Measurements from ENCODE around the gene CENPA.

GRCh38 chr2:26756337-26756736 is 29.5 kb upstream of the CENPA start:
- TF ChIP-seq CTCF (IDR thresholded peaks at IDR 0.05) (no peak), ZFX (IDR thresholded peaks at IDR 0.05; ENCODE audit: borderline replicate concordance) (no peak)

All from 22Rv1 (cell line).